Naive thymus-derived CD8-positive, alpha-beta T cell (primary cell): Measurements from ENCODE around the gene DSCAM. TPM values are rescaled to one million over a fixed set of nuclear protein-coding genes. Genes with fewer than 3 reads are reported as not detected.

Source experiments
- ATAC-seq, 2 donors: fragments of 150-1000 bp; cut with Tn5 transposase in 1 of 2; sonication (Bioruptor Pico), chemical (Tn5 transposase) in 1 of 2; 1 replicate in 1 of 2; 2 replicates in 1 of 2; pipeline ENCODE4 v1.10.0; 2021; ENCODE audit warnings: mild to moderate bottlenecking in 2 of 2, moderate library complexity in 2 of 2
- POLR2A ChIA-PET: fragments of 350-600 bp; sonication (Branson Sonifier 250); formaldehyde crosslinking; loops from one replicate; lab custom pipeline; 2021; ENCODE audit warnings: antibody characterized with exemption; lab: Charles Lee
- DNase-seq, 10 donors: peaks; one replicate each; pipeline versions ENCODE4 v3.0.0 to v3.0.0-alpha.2; 2020 to 2022
- H3K27ac Mint-ChIP-seq, 10 donors: one replicate each; pipeline ENCODE4 v1.8.0; 2020 to 2022; ENCODE audit warnings: mild to moderate bottlenecking in 10 of 10, mixed read lengths in 10 of 10, moderate library complexity in 4 of 10, inconsistent platforms in 1 of 10
- H3K27me3 Mint-ChIP-seq, 5 donors: one replicate each; pipeline ENCODE4 v1.8.0; 2021 to 2022; ENCODE audit warnings: mixed read lengths in 5 of 5
- H3K36me3 Mint-ChIP-seq, 3 donors: one replicate each; pipeline ENCODE4 v1.8.0; 2020 to 2022; ENCODE audit warnings: mixed read lengths in 3 of 3, mild to moderate bottlenecking in 2 of 3, inconsistent platforms in 1 of 3
- H3K4me1 Mint-ChIP-seq, 4 donors: one replicate each; pipeline ENCODE4 v1.8.0; 2021 to 2022; ENCODE audit warnings: mixed read lengths in 4 of 4
- H3K4me3 Mint-ChIP-seq, 10 donors: one replicate each; pipeline ENCODE4 v1.8.0; 2020 to 2022; ENCODE audit warnings: mild to moderate bottlenecking in 10 of 10, mixed read lengths in 10 of 10, moderate library complexity in 6 of 10, inconsistent platforms in 1 of 10
- H3K9me3 Mint-ChIP-seq, 9 donors: one replicate each; pipeline ENCODE4 v1.8.0; 2020 to 2022; ENCODE audit warnings: mixed read lengths in 9 of 9, mild to moderate bottlenecking in 3 of 9, inconsistent platforms in 1 of 9, moderate library complexity in 1 of 9
- microRNA-seq: library from miRNA; unstranded; fragments of <30 nt; microRNA quantifications from one replicate; pipeline ENCODE4 v1.2.0, GENCODE V29; 2022; ENCODE audit warnings: borderline microRNAs expressed
- polyA plus RNA-seq, 3 donors: library from polyadenylated mRNA; unstranded; fragments of 300-500 nt; fragmentation: Illumina TruSeq; gene quantifications; one replicate each; pipeline ENCODE4 v1.2.3, GENCODE V29; 2021
- total RNA-seq, 8 experiments: library from RNA in 2 of 8; stranded (reverse) in 2 of 8; gene quantifications; one replicate each; pipeline ENCODE4 v1.2.3 and lab custom pipeline; 2021 to 2026

DSCAM gene
- total and polyA plus RNA-seq, 5 experiments from 2014 or later, result not detected

GRCh38 chr21:39969691-39970364, 877.1 kb downstream of the DSCAM start:
- Mint-ChIP-seq H3K27me3 (peaks cover 0 to 4% (median 0%) of the 10 kb centered on the region in 5 donors), H3K4me1 (no peaks in the 10 kb centered on the region), H3K4me3 (no peak overlapping the region), H3K36me3 (peaks cover 0 to 7% (median 0%) of the 10 kb centered on the region in 3 donors), H3K9me3 (peaks cover 0 to 24% (median 8%) of the 10 kb centered on the region in 9 donors), H3K27ac (no peak overlapping the region)
- no peak for ATAC-seq
- POLR2A ChIA-PET, result no interaction called here
- no peak for DNase-seq

- Mint-ChIP-seq H3K36me3 (peaks cover 0 to 7% (median 0%) of the 10 kb centered on the region in 3 donors), H3K4me3 (no peak overlapping the region), H3K27me3 (peaks cover 0 to 4% (median 0%) of the 10 kb centered on the region in 5 donors), H3K9me3 (peaks cover 2 to 24% (median 11%) of the 10 kb centered on the region in 9 donors), H3K4me1 (no peaks in the 10 kb centered on the region), H3K27ac (no peak overlapping the region)
- no peak for ATAC-seq
- POLR2A ChIA-PET, result no interaction called here
- DNase-seq, result no peak
Observed at GRCh38 chr21:39968010-39968409, 878.9 kb downstream of the DSCAM start.

GRCh38 chr21:39966786-39967185, 880.2 kb downstream of the DSCAM start:
- peaks cover 0 to 7% (median 0%) of the 10 kb centered on the region in 3 donors for H3K36me3 Mint-ChIP-seq
- POLR2A ChIA-PET, result no interaction called here
- H3K4me1 Mint-ChIP-seq, result no peaks in the 10 kb centered on the region
- H3K27me3 Mint-ChIP-seq, result peaks cover 0 to 7% (median 0%) of the 10 kb centered on the region in 5 donors
- H3K9me3 Mint-ChIP-seq, result peaks cover 2 to 27% (median 15%) of the 10 kb centered on the region in 9 donors
- no peak overlapping the region for H3K27ac Mint-ChIP-seq
- ATAC-seq (no peak), DNase-seq (no peak)
- no peak overlapping the region for H3K4me3 Mint-ChIP-seq

GRCh38 chr21:39965026-39965425, 881.9 kb downstream of the DSCAM start:
- Mint-ChIP-seq H3K4me1 (no peaks in the 10 kb centered on the region), H3K27me3 (peaks cover 0 to 7% (median 0%) of the 10 kb centered on the region in 5 donors), H3K27ac (no peak overlapping the region), H3K36me3 (peaks cover 0 to 7% (median 0%) of the 10 kb centered on the region in 3 donors), H3K4me3 (no peak overlapping the region), H3K9me3 (peaks cover 4 to 45% (median 23%) of the 10 kb centered on the region in 9 donors)
- POLR2A ChIA-PET, result no interaction called here
- DNase-seq (no peak), ATAC-seq (no peak)

- Mint-ChIP-seq H3K27ac (no peak overlapping the region), H3K4me1 (no peaks in the 10 kb centered on the region), H3K36me3 (no peaks in the 10 kb centered on the region), H3K9me3 (peaks cover 5 to 28% (median 21%) of the 10 kb centered on the region in 9 donors), H3K4me3 (no peak overlapping the region), H3K27me3 (peaks cover 0 to 4% (median 0%) of the 10 kb centered on the region in 5 donors)
- no peak for DNase-seq
- POLR2A ChIA-PET, result no interaction called here
- ATAC-seq, result no peak
Observed at GRCh38 chr21:39961251-39961650, 885.7 kb downstream of the DSCAM start.

Small RNA genes within 50 kb of the gene (microRNA-seq; reads per million reads assigned to microRNA genes)
- gene MIR4760, result not detected
